ELF-1 (cell line): ENCODE data around the gene PI4KA.
"Not testable (repeated sequence)": the region's sequence is repeated elsewhere in the genome, so short reads cannot be mapped to it uniquely, and the experiment has no call there.

ENCODE experiments used
- DNase-seq: peaks from one replicate; pipeline ENCODE4 v3.0.0-alpha.2; 2016; ENCODE audit warnings: low read depth, low spot score

Gene PI4KA

GRCh38 chr22:20695205-20695604, 163.4 kb downstream of the PI4KA start:
- not testable (repeated sequence) for DNase-seq

DNA sequence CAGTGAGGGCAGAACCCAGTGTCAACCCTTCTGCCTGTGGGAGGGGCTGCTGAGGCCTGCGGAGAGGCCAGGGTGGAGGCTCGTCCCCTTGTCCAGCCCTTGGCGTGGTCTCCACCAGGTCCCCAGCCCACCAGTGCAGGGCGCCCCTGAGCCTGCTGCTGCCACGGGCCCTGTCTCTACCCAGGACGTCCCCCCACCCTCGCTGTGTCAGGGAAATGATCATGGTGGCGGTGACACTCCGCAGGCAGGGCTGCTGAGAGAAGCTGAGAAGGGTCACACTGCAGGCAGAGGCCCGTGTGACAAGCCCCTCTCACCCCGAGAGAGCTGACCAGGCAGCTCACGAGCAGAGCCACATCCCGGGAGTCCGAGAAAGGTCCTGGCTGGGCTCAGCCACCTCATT, 164.4 kb downstream of the PI4KA start:
- DNase-seq = not testable (repeated sequence)

GRCh38 chr22:20692926-20693325, 165.7 kb downstream of the PI4KA start:
- not testable (repeated sequence) for DNase-seq

DNA sequence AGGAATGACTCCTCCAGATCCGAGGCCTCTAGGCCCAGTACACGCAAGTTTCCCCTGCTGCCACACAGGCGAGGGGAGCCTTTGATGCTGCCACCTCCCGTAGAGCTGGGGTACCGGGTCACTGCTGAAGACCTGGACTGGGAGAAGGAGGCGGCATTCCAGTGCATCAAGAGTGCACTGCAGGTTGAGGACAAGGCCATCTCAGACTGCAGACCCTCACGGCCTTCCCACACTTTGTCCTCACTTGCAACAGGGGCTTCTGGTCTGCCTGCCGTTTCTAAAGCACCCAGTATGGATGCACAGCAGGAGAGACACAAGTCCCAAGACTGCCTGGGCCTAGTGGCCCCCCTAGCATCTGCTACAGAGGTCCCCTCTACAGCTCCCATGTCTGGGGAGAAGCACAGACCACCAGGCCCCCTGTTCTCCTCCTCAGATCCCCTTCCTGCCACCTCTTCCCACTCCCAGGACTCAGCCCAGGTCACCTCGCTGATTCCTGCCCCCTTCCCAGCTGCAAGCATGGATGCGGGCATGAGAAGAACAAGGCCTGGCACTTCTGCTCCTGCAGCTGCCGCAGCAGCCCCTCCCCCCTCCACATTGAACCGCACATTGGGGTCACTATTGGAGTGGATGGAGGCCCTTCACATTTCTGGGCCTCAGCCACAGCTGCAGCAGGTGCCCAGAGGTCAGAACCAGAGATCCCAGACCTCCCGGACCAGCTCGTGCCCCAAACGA, 167.9 kb downstream of the PI4KA start:
- not testable (repeated sequence) for DNase-seq

DNA sequence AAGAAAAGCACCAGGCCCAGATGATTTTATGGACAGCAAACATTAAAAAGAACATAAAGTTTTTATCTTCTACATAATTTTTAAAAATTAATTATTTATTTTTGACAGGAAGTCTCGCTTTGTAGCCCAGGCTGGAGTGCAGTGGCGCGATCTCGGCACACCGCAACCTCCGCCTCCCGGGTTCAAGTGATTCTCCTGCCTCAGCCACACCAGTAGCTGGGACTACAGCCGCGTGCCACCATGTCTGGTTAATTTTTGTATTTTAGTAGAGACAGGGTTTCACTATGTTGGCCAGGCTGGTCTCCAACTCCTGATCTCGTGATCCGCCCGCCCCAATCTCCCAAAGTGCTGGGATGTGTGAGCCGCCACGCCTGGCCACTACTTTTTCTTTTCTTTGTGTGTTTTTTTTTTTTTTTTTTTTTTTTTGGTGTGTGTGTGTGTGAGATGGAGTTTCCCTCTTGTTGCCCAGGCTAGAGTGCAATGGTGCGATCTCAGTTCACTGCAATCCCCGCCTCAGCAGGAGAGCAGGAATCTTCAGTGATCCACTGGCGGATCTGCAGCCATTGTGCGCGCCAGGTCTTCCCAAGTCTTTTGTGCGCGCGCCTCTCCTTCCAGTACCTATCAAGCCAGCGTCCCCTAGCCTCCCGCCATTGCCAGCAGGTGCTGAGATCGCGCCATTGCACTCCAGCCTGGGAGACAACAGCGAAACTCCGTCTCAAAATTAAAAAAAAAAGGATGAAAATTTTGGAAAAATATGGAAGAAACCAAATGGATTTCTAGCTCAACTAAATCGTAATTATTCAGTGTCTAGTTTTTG, 171.0 kb downstream of the PI4KA start:
- not testable (repeated sequence) for DNase-seq

- DNase-seq = not testable (repeated sequence)
These were observed 172.8 kb downstream of the PI4KA start for GRCh38 chr22:20685764-20686163.

GRCh38 chr22:20678792-20679435, 179.7 kb downstream of the PI4KA start:
- DNase-seq = not testable (repeated sequence)

DNA sequence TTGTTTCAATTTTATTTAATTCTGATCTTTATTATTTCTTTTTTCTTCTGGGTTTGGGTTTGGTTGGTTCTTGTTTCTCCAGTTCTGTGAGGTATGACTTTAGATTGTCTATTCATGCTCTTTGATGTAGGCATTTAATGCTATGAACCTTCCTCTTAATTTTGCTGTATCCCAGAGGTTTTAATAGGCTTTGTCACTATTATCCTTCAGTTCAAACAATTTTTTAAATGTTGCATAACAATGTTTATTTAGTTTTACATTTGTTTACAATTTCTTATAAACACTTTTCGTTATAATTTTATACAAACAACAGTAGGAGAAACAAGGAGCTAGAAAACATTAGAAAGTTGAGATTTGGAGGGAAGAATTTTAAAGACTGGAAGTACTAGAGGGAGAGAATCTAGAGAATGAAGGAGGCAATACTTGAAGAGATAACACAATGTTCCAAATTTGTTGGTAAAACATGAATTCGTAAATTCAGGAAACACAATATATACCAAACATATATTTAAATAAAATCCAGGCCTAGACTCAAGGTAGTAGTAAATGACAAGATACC, 180.8 kb downstream of the PI4KA start:
- DNase-seq = no peak

GRCh38 chr22:20675613-20676012, 183.0 kb downstream of the PI4KA start:
- DNase-seq = not testable (repeated sequence)

GRCh38 chr22:20674998-20675397, 183.6 kb downstream of the PI4KA start:
- DNase-seq = no peak

GRCh38 chr22:20673295-20674195, 185.1 kb downstream of the PI4KA start:
- DNase-seq = no peak

- no peak for DNase-seq
These were observed 185.9 kb downstream of the PI4KA start for GRCh38 chr22:20672732-20673131.

- DNase-seq = no peak
These were observed 186.6 kb downstream of the PI4KA start for GRCh38 chr22:20672082-20672424.

DNA sequence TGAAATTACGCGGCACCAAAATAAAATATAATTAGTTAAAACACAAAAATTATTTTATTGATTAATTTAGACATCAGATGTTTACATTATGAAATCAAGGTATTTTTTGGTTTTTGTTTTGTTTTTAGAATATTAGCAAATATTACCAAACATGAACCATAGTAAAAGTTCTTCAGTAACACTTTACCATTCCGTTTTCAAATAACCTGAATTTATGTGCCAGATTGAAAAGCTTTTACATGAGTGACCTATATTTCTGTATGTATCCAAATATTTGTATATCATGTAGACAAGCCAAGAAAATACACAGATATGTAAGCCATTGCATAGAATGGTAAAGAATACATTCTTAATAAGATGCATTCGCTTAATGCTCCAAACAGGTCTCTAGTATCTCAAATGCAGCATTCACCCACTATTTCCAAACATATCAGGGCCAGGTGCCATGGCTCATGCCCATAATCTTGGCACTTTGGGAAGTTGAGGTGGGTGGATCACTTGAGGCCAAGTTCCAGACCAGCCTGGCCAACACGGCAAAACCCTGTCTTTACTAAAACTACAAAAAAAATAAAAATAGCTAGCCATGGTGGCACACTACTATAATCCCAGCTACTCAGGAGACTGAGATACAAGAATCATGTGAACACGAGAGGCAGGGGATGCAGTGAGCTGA, 187.1 kb downstream of the PI4KA start:
- no peak for DNase-seq

- DNase-seq = not testable (repeated sequence)
These were observed 188.0 kb downstream of the PI4KA start for GRCh38 chr22:20670457-20671261.

DNA sequence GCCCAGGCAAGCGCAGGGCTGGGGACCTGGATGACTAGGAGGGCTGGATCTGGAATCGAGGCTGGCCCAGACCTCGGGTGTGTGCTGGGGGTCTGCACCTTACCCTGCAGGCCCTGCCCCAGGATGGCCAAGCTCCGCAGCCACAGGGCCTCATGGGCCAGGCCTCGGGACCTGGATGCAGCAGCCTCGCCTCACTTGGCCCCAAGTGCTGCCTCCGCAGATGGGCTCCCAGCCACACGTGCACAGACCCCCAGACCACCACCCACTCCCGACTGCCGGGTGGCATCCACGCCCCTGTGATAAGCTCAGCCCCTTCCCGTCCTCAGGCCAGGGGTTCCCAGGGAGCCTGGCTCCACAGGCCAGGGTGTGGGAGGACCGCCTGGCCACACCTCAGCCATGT, 188.7 kb downstream of the PI4KA start:
- DNase-seq = not testable (repeated sequence)

DNA sequence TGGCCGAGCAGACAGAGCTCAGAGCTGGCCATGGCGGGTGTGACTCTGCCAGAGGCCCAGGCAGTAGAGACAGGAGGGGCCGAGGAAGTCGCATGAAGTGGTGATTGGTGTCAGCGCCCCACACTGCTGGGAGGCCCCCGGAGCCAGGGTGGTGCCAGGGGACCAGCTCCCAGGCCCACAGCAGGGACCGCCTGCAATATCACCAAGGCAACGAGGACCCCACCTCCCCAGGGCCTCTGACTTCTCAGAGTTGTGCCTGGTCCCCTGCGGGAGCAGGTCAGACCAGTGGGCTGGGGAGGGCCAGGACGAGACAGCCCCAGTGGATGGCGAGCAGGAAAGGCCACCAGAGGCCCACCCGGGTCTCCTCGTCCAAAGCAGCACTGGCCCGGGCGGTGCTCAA, 189.1 kb downstream of the PI4KA start:
- DNase-seq = not testable (repeated sequence)

- not testable (repeated sequence) for DNase-seq
These were observed 189.8 kb downstream of the PI4KA start for GRCh38 chr22:20668769-20669168.

DNA sequence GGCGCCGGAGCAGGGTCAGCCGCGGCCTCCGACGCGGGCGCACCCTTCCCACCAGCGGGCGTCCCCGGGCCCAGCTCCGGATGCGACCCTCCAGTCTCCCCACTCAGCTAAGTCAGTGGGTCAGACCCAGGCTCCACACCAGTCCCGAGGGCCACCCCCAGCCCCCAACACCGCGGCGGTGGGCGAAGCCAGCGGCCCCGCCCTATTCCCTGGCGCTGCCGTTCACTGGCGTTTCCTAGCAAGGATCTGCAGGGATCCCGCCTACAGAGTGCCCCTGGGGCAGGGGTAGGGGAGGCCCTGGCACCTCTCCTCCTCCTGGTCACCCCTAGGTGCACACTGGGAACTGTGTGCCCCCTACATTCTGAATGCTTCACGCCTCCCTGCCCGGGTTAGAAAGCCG, 190.4 kb downstream of the PI4KA start:
- not testable (repeated sequence) for DNase-seq

GRCh38 chr22:20667548-20667947, 191.1 kb downstream of the PI4KA start:
- not testable (repeated sequence) for DNase-seq
